ENCODE results near the gene ZMYM2. TPM values are rescaled to one million over a fixed set of nuclear protein-coding genes. Genes with fewer than 3 reads are reported as not detected.

Gene ZMYM2
- total and polyA plus RNA-seq, 2 donors (not counting 3 experiments of a cell fraction or from before 2014, with no cell fraction given) = 14.7 to 75.3 TPM

GRCh38 chr13:19950374-19950773 lies 8.2 kb upstream of the ZMYM2 start:
- no peak for TF ChIP-seq MAX (IDR thresholded peaks at IDR 0.05; ENCODE audit: insufficient read depth, insufficient read length)
- no peak for TF ChIP-seq POLR2AphosphoS5 (IDR thresholded peaks at IDR 0.05; ENCODE audit: insufficient read depth, low read depth, low read length)
- TF ChIP-seq GATA2 (IDR thresholded peaks at IDR 0.05; ENCODE audit: insufficient read depth, insufficient read length, low read depth, low read length) = no peak
- no peak for TF ChIP-seq JUN (IDR thresholded peaks at IDR 0.05; ENCODE audit: borderline replicate concordance, insufficient read depth, insufficient read length, low read depth)
- TF ChIP-seq EZH2 (IDR thresholded peaks at IDR 0.05; ENCODE audit: borderline replicate concordance, low read depth, low read length, severe bottlenecking) = no peak
- TF ChIP-seq CTCF (IDR thresholded peaks at IDR 0.05; ENCODE audit: extremely low read depth in 1 of 2, insufficient read depth in 1 of 2, low read depth in 1 of 2, low read length in 2 of 2) = no peak
- no peak for TF ChIP-seq MYC (IDR thresholded peaks at IDR 0.05; ENCODE audit: low read depth, low read length)
- no peak for TF ChIP-seq FOS (IDR thresholded peaks at IDR 0.05; ENCODE audit: borderline replicate concordance, insufficient read depth, low read length)
- TF ChIP-seq POLR2A (IDR thresholded peaks at IDR 0.05; ENCODE audit: low read depth, low read length) = no peak
- Histone ChIP-seq H3K79me2 (ENCODE audit: control insufficient read depth, insufficient read depth, low read length) (no peaks in the 10 kb centered on the region), H3K4me1 (ENCODE audit: control insufficient read depth, extremely low read depth, insufficient read depth, low read length) (no peaks in the 10 kb centered on the region), H3K9me1 (replicated peaks; ENCODE audit: control insufficient read depth, extremely low read depth, insufficient read depth, low read length) (no peaks in the 10 kb centered on the region), H3K9ac (replicated peaks; ENCODE audit: extremely low read depth, insufficient read depth, low read length) (no peak overlapping the region), H4K20me1 (replicated peaks; ENCODE audit: control insufficient read depth, extremely low read depth, insufficient read depth, low read length) (no peaks in the 10 kb centered on the region), H3K36me3 (ENCODE audit: control insufficient read depth in 2 of 2, extremely low read depth in 1 of 2, insufficient read depth in 2 of 2, low read length in 2 of 2) (no peaks in the 10 kb centered on the region), H3K4me3 (replicated peaks in 1 of 3; ENCODE audit: insufficient read depth in 1 of 3, low read depth in 1 of 3, low read length in 3 of 3) (no peak overlapping the region), H3K27me3 (ENCODE audit: control insufficient read depth in 2 of 2, insufficient read depth in 2 of 2, low read length in 2 of 2) (peaks cover 3 to 5% of the 10 kb centered on the region in 2 experiments), H3K4me2 (ENCODE audit: insufficient read depth, low read length) (no peak overlapping the region), H3K9me3 (replicated peaks; ENCODE audit: control insufficient read depth, insufficient read depth, low read length) (no peaks in the 10 kb centered on the region), H3K27ac (ENCODE audit: insufficient read depth, low read depth, low read length) (no peak overlapping the region), H2AFZ (ENCODE audit: low read depth, low read length) (no peak overlapping the region)
- ChIA-PET POLR2A (no interaction called here), CTCF (interaction anchor here (0.8 to 1.5 kb wide), 4 partner anchors 8 to 23 kb away, joined by 3 to 5 read pairs (median 4); no protein-coding TSS in a partner anchor)
- DNase-seq (ENCODE audit: low read depth, low spot score) = no peak
- intact Hi-C loops (cut with micrococcal nuclease) = no loop called here
- BruUV-seq (replicated peaks) = no TSS peak
- dilution Hi-C loops (cut with MboI; ENCODE audit: extremely low pct_ligation_motif_present, low sequenced_read_pairs) = no loop called here
- no peak for FAIRE-seq
